Activated T-cell treated with anti-CD3 and anti-CD28 coated beads for 24 hours (primary cell): ENCODE data around the gene SNX14.

Experiments used
- DNase-seq: peaks from one replicate; pipeline ENCODE4 v3.0.0-alpha.2; 2020; ENCODE audit warnings: low read depth

SNX14 gene

GRCh38 chr6:85462673-85463072, 131.0 kb downstream of the SNX14 start:
- DNase-seq = no peak

GRCh38 chr6:85461798-85462170, 131.9 kb downstream of the SNX14 start:
- no peak for DNase-seq

DNA sequence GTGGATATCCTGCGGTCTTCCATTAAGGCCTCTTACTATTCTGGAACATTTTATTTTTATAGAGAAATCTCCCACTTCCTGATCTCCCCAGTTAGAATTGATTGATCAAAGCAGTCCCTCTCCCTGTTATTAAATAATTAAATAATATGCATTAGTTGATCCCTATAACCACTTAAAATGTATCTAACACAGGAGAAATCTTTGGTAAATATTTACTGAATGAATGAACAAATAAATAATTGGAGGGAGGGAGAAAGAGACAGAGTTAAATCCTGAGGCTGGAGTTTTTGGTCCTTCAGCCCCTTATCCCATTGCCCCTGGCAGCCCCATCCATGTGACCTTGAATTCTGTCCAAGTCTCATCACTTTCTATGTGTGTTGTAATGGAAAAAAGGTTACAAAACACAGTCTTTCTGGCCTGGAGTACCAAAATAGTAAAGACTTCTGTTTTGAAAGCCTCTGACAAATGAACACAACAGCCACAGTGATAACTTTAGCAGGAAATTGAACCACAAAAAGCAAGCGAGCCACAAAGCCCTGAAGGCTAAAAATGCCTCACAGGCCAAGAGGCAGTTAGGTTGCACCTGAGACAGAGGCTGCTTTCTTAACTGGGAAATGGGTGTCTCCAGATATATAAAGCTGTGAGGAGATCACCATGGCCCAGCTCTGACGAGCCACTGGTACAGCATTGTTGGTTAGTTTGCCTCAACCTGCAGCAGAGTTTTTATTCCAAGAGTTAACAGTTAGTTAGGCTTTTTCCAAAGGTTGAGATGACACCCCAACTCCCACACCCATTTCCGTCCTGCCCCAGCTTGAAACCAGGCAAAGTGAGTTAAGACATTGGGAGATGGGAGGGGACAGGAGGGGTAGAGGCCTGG, 132.5 kb downstream of the SNX14 start:
- no peak for DNase-seq

GRCh38 chr6:85460154-85460920, 133.3 kb downstream of the SNX14 start:
- no peak for DNase-seq

GRCh38 chr6:85459224-85459901, 134.3 kb downstream of the SNX14 start:
- DNase-seq = no peak

- DNase-seq = no peak
These were observed 134.9 kb downstream of the SNX14 start for GRCh38 chr6:85458782-85459181.

- no peak for DNase-seq
These were observed 135.5 kb downstream of the SNX14 start for GRCh38 chr6:85458184-85458583.

DNA sequence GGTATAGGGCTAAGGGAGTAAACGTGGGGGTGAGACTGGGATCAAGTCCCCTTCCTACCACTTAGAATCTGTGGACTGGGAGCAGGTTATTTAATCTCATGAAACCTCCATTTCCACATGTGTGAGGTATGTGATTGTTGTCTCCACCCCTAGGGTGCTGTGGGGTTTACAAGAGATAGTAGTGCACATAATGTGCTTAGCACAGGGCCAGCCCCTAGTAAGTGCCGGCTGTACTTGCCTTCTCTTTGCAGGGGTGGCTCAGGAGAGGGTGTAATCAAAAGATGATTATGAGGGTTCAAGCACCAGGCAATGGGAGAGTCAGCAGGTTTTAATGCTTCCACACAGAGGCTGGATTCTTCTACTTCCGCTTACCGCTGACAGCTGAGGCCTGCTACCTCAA, 136.9 kb downstream of the SNX14 start:
- DNase-seq = no peak
